D721Med (cell line): Measurements from ENCODE around the gene DAPK3.
"Not testable (repeated sequence)": the region's sequence is repeated elsewhere in the genome, so short reads cannot be mapped to it uniquely, and the experiment has no call there.

Experiments
- DNase-seq: peaks from one replicate; pipeline ENCODE4 v3.0.0; 2011; ENCODE audit warnings: low spot score; ENCODE audit not compliant: insufficient read length
- FAIRE-seq: peaks from 2 replicates; lab custom pipeline; 2011; peaks lifted over from hg19 to GRCh38; lab: Jason Lieb, UNC
- TF ChIP-seq, protein P1 (sequence below): IDR thresholded peaks from 2 replicates; pipeline ENCODE4 v1.5.1; 2012; ENCODE audit warnings: mild to moderate bottlenecking, control low read depth; ENCODE audit not compliant: insufficient read depth; ENCODE audit errors: missing control alignments

Gene DAPK3

DNA sequence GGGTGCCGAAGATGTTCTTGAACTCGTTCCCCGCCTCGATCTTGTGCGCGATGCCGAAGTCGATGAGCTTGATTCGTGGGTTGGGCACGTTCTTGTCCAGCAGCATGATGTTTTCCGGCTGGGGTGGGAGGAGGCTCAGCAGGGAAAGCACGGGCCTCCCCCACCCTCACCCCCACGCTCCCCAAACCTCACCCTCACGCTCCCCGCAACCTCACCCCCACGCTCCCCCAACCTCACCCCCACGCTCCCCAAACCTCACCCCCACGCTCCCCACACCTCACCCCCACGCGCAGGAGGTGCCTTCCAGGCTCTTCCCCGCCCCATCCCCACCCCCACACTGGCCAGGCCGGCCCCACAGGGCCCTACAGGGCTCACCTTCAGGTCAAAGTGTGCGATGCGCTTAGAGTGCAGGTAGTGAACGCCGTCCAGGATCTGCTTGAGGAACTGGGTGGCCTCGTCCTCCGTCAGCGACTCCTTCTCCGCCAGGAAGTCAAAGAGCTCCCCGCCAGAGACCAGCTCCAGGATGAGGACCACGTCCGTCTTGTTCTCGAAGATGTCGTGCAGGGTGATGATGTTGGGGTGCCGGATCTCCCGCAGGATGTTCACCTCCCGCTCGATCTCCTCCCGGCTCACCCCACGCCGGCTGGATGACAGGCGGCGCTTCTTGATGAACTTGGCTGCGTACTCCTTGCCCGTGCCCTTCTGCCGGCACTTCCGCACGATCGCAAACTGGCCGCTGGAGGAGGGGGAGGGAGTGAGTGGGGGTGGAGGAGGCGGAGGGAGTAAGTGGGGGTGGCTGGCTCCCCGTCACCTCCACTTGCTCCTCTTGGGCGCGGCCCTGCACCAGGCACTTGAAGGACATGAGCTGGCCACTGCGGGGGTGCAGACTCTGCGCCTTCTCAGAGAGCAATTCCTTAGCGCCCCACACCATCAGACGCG, 6.4 kb downstream of the DAPK3 start:
- TF ChIP-seq, protein P1, sequence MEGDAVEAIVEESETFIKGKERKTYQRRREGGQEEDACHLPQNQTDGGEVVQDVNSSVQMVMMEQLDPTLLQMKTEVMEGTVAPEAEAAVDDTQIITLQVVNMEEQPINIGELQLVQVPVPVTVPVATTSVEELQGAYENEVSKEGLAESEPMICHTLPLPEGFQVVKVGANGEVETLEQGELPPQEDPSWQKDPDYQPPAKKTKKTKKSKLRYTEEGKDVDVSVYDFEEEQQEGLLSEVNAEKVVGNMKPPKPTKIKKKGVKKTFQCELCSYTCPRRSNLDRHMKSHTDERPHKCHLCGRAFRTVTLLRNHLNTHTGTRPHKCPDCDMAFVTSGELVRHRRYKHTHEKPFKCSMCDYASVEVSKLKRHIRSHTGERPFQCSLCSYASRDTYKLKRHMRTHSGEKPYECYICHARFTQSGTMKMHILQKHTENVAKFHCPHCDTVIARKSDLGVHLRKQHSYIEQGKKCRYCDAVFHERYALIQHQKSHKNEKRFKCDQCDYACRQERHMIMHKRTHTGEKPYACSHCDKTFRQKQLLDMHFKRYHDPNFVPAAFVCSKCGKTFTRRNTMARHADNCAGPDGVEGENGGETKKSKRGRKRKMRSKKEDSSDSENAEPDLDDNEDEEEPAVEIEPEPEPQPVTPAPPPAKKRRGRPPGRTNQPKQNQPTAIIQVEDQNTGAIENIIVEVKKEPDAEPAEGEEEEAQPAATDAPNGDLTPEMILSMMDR = no peak
- FAIRE-seq = no peak
- no peak for DNase-seq

DNA sequence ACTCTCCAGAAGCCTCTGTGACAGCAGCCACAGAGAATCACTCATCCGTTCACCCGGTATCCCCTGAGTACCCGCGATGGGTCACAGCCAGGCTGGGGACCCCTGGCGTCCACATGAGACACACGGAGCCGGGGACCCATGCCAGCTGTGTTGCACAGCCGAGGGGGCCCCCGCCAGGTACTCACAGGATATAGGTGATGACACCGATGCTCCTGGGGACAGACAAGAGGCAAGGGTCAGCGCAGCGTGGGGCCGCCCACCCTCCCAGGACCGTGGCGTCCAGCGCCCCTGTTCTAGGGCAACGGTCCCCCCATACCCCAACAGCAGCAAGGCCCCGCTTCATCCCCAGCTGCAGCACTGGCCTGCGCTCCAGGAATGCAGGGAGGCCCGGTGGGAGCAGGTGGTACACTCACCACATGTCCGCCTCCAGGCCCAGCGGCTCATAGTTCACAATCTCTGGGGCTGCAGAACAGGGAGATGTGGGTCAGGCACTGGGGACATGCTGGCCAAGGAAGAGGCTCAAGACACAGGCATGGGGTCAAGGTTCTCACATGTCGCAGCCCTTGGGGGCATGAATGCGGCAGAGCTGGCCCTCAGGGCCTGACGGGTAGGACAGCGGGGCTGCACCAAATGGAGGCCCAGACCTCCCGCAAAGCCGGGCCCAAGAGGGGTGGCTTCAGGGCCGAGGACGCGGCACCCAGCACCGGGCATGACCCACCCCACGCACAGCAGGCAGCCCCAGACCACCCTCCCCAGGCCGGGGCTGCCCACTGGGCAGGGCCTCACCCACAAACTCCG, 7.2 kb downstream of the DAPK3 start:
- FAIRE-seq = no peak
- TF ChIP-seq, protein P1 = no peak
- DNase-seq = no peak

DNA sequence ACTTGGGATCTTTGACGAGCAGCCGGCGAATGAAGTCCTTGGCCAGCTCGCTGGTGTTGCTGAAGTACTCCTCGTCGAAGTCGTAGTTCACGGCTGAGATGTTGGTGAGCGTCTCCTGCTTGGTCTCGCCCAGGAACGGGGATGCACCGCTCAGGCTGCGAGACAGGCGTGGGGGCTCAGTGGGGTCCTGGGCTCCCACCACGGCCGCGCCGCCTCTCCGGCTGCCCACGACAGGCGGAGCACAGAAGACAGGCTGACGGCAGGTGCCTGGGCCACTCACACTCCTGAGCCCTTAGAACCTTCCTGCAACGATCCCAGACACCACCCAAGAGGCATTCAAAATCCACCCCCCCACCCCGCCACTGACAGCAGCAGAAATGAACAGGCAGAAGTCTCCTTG, 9.9 kb downstream of the DAPK3 start:
- no peak for DNase-seq
- TF ChIP-seq, protein P1 = no peak
- FAIRE-seq = no peak

DNA sequence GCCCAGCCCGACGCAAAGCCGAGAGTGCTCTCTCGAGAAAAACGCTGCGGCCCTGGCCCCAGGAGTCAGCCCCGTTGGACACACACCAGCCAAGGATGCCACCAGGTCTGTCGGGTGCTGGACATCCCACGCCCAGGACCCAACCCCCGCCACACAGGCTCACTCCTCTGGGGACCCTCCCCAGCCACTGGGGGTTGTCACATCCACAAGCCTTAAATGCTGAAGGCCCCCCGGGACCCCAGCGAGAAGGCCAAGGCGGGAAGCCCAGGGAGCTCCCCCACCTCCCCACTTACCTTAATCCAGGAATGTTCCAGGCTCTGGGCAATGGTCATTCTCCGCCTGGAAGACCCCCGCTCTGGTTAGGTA, 11.2 kb downstream of the DAPK3 start:
- TF ChIP-seq, protein P1 = no peak
- FAIRE-seq (no peak), DNase-seq (no peak)

DNA sequence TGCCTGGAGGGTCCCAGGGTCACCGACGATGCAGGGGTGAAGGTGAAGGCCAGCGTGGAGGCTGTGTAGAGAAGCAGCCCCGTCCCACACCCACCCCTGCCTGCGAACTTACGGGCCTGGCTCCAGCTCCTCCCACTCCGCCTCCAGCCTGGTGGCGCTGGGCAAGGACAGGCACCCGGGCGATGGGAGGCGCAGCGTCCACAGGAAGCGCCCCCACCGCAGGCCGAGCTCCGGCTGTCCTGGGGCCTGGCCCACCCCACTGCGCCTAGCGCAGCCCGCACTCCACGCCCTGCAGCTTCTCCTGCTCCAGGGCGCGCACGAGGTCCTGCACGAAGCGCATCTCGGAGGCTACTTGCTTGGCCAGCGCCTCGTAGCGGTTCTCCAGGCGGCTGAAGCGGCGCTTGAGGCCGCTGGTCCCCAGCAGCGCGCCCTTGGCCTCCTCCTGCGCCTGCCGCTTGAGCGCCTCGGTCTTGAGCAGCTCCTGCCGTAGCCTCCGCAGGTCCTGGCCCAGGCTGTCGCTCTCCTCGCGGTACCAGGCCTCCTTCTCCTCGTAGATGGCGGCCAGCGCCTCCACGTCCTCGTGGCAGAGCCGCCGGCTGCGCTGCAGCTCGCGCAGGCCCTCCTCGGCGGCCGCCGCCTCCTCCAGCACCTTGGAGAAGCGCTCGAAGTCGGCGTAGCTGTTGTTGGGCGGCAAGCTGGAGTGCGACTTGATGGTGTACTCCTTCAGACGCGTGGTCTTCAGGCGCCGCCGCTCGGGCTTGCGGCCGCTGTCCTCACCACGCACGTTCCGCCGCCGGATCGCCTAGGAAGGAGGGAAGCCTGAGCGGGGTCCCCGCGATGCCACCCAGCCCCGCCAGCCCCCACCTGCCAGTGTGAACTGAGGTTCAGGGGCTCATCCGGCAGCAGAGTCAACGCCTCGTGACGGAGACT, 11.8 kb downstream of the DAPK3 start:
- FAIRE-seq (no peak), DNase-seq (no peak)
- TF ChIP-seq, protein P1 = no peak

DNA sequence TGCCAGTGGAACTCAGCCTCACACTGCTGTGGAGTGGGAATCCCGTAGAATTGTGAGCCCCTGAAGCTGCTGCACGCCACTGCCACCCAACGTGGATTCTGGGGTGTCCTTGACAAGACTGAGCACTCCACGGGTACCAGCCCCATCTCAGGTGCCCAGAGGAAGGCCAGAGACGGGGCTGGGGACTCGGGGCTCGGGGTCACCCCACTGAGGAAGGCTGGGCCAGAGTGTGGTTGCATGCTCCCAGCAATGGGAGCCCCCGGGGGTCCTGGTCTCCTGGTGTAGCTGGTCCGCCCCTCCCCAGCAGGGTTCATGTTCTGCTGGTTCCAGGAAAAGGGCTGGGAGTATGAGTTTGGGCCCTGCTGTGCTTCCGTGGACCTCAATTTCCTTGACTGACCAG, 15.2 kb downstream of the DAPK3 start:
- FAIRE-seq = no peak
- TF ChIP-seq, protein P1 = no peak
- no peak for DNase-seq

DNA sequence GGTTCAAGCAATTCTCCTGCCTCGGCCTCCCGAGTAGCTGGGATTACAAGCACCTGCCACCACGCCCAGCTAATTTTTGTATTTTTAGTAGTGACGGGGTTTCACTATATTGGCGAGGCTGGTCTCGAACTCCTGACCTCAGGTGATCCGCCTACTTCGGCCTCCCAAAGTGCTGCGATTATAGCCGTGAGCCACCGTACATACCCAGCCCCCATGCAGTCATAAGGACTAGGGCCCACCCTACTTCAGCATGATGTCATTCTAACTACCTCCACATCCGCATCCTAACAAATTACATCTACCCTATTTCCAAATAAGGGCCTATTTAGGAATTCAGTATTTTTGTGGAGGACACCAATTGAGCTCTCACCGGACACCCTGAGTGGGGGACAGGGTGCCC, 15.6 kb downstream of the DAPK3 start:
- FAIRE-seq, DNase-seq: not testable (repeated sequence)
